HG03045 (cell line): ENCODE results near the gene AIFM3.
"Not testable (repeated sequence)": the region's sequence is repeated elsewhere in the genome, so short reads cannot be mapped to it uniquely, and the experiment has no call there.

Experiments used
- ATAC-seq: cut with Tn5 transposase; IDR thresholded peaks from one replicate; pipeline ENCODE4 v1.9.1; 2021; ENCODE audit warnings: mild to moderate bottlenecking, moderate library complexity; ENCODE audit not compliant: unreplicated experiment

Gene AIFM3

DNA sequence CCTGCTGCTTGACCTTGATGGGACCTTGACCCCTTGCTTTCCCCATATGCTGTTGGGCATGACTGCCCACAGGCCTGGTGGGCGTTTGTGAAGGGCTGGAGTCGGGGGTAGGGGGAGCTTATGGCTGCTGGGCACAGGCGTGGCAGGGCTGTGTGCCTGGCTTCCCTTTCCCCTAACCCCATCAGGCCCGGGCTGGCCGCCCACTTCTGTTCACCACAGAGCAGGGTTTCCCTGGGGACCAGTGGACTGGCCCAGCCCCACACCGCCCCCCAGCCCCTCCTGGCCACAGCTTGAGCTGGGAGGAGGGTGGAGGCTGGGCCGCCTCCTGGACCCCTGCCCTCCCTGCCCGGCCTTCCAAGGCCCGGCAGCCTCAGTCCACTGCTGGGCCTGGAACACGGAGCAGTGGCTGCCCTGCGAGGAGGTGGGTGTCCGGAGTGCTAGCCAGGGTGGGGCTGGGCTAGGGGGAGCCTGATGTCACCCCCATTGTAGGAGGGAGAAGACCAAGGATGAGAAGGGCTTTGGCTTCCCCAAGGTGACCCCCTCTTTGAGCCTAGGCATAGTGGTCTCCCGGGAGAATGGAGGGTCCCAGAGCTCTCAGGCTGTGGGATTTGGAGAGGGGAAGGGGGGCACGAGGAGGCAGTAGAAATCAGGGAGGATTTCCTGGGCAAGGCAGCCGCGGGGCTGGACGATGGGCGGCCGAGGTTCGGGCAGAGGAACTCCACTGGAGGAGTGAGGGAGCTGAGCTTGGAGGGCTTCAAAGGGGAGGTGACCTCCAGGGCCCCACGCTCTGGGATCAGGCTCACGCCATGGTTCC lies at the start of gene AIFM3:
Gene AIFM3 (plus strand): TSS at position 373 of the 814 bp plus-strand sequence. CDS start 690 bp downstream, outside the sequence.
- ATAC-seq: no peak

- ATAC-seq: no peak
Observed at GRCh38 chr22:20918663-20919218, 48.3 kb upstream of the AIFM3 start.

- ATAC-seq: no peak
Observed at GRCh38 chr22:20919718-20920117, 47.3 kb upstream of the AIFM3 start.

DNA sequence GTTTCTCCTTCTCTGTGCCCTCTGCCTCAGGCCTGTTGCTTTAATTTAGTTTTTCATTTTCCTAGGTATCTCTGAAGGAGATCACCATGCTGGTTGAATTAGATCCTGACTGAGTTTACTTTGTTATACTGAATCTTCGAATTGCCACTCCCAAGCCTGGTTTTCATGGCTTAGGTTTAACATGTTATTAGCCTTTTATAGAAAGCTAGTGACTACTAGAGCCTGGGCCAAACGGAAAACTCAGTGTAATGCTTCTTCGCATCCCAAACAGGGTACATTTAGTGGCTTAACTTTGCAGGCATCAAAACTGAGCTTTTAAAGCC lies 46.2 kb upstream of the AIFM3 start:
- no peak for ATAC-seq

DNA sequence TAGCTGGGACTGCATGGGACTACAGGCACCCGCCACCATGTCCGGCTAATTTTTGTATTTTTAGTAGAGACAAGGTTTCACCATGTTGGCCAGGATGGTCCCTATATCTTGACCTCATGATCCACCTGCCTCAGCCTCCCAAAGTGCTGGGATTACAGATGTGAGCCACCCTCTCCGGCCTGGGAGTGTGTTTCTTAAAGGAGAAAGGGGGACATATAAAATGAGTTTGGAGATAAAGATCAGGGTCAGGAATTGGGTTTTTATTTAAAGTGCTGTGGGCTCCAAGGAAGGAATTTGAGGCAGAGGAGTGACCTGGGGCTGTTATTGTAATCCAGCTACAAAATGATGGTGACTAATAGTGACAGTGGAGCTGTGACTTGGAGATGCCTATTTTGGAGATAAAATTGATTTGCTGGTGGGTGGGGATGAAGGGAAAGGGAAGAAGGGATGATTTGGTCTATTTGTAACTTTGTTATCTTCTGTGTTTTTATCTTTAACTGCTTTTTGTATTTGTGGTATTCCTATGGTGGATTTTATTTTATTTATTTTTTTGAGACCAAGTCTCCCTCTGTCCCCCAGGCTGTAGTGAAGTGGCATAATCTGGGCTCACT lies 44.8 kb upstream of the AIFM3 start:
- no peak for ATAC-seq

DNA sequence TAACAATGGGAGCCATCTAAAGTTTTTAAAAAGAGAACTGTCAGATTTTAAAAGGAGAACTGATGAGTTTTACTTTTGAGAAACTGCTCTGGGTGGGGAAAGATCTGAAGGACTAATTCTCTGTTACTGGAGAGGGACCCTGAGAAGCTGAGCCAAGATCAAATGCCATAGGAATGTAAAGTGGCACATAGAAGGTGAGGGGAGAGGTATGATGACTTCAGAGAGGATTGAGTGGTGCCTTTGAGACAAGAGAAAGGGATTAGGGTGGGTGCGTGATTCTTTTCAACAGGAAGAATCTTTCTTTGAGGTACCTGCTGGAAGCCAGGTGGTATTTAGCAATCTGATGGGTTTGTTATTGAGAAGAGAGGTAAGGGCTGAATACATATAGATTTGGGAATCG lies 40.8 kb upstream of the AIFM3 start:
- no peak for ATAC-seq

DNA sequence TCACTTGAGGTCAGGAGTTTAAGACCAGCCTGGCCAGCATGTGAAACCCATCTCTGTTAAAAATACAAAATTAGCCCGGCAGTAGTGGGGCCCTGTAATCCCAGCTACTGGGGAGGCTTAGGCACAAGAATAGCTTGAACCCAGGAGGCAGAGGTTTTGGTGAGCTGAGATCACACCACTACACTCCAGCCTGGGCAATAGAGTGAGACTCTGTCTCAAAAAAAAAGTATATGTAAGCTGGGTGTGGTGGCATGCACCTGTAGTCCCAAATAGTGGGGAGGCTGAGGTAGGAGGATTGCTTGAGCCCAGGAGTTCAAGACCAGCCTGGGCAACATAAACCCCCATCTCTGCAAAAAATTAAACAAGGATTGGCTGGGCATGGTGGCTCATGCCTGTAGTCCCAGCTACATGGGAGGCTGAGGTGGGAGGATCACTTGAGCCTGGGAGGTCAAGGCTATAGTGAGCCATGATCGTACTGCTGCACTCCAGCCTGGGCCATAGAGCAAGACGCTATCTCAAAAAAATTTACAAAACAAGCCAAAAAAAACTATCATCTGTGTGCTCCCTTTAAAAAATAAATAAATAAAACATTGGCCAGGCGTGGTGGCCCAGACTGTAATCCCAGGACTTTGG lies 39.0 kb upstream of the AIFM3 start:
- ATAC-seq: no peak

DNA sequence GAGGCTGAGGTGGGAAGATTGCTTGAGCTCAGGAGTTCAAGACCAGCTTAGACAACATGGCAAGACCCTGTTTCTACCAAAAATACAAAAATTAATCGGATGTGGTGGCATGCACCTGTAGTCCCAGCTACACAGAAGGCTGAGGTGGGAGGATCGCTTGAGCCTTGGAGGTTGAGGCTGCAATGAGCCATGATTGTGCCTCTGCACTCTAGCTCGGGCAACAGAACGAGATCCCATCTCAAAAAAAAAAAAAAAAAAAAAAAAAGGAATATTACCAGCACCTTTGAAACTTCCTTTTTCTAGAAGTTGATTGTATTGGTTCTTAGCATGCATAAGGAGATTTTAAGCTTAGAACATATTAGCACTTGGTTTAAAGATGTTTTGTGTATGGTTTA lies 38.5 kb upstream of the AIFM3 start:
- ATAC-seq: no peak

GRCh38 chr22:20930004-20930403 lies 37.1 kb upstream of the AIFM3 start:
- no peak for ATAC-seq

DNA sequence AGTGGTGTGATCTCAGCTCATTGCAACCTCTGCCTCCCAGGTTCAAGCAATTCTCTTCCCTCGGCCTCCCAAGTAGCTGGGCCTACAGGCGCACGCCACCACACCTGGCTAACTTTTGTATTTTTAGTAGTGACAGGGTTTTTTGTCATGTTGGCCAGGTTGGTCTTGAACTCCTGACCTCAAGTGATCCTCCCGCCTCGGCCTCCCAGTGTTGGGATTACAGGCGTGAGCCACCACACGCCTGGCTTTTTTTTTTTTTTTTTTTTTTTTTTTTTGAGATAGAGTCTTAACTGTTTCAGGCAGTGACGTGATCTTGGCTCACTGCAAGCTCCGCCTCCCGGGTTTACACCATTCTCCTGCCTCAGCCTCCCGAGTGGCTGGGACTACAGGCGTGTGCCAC lies 36.6 kb upstream of the AIFM3 start:
- not testable (repeated sequence) for ATAC-seq

- no peak for ATAC-seq
Observed at GRCh38 chr22:20931126-20931654, 35.9 kb upstream of the AIFM3 start.

DNA sequence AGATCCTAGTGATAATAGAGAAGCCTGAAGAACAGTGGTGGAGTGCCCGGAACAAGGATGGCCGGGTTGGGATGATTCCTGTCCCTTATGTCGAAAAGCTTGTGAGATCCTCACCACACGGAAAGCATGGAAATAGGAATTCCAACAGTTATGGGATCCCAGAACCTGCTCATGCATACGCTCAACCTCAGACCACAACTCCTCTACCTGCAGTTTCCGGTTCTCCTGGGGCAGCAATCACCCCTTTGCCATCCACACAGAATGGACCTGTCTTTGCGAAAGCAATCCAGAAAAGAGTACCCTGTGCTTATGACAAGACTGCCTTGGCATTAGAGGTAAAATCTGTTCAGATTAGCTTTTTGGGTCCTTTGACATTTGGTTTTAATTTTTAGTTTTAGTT lies 33.1 kb upstream of the AIFM3 start:
- no peak for ATAC-seq

GRCh38 chr22:20935049-20935448 lies 32.0 kb upstream of the AIFM3 start:
- ATAC-seq: not testable (repeated sequence)

- ATAC-seq: not testable (repeated sequence)
Observed at GRCh38 chr22:20935780-20936539, 31.1 kb upstream of the AIFM3 start.

DNA sequence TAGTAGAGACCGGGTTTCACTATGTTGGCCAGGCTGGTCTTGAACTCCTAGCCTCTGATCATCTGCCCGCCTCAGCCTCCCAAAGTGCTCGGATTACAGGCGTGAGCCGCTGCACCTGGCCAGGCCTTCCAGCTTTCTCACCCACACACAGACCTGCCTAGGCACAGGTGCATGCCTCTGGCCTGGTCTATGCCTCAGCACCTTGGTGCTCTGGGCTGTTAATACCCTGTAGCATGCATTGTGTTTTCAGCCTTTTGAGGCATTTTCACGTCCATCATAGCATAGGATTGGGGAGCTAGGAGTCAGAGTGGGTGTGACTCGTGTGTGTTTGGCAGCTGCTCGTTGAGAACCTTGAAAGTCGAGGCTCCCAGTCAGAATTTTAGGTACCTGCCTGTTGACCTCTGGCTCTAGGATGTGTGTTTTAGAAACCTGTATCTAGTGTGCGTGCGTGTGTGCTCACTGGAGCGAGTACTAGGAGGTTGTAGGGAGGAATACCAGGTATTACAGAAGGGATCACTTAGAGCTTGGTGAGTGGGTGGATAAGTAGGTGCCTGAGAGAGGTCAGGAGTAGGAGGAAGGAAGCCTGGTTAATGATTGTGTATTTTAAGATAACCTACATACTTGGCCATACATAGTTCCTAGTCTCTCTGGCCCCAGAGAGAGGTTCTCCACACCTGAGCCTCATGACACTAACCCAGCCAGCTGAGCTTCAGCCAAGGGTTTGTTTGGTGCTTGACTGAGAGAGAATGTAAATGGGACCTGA lies 29.8 kb upstream of the AIFM3 start:
- no peak for ATAC-seq

GRCh38 chr22:20937794-20938671 lies 29.0 kb upstream of the AIFM3 start:
- no peak for ATAC-seq

GRCh38 chr22:20939457-20940185 lies 27.4 kb upstream of the AIFM3 start:
- not testable (repeated sequence) for ATAC-seq

DNA sequence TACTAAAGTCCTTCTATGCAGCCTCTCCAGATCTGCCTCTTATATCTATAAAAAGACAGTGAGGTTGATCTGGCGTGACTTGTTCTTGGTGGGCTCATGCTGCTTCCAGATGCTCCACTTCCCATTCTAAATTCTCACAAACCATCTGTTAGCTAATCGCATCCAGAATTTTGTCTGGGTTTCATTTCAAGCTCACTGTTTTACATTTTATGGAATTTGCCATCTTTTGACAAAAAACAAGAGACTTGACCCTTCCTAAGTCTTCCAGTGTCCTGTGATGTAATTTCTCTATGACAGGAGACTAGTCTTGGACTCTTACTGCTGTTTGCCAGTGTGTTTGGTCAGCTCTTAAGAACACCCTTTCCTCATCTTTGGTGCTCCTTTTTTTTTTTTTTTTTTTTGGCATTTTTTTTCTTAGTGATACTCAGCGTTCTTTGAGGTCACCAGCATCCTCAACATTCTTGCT lies 26.8 kb upstream of the AIFM3 start:
- no peak for ATAC-seq
